K562 (cell line): Measurements from ENCODE around the gene YY1AP1. TPM values are rescaled to one million over a fixed set of nuclear protein-coding genes. Genes with fewer than 3 reads are reported as not detected.

Source experiments
- ARID4B ChIP-seq: sonication (generic); formaldehyde crosslinking; IDR thresholded peaks from 2 replicates; pipeline ENCODE4 v1.8.0; 2022; ENCODE audit warnings: mild to moderate bottlenecking, missing genetic modification reagents
- ARNT ChIP-seq, 2 experiments: fragments of 450-650 bp; IDR thresholded peaks; 2 replicates each; pipeline ENCODE4 v1.6.1; 2016; ENCODE audit warnings: mild to moderate bottlenecking in 1 of 2
- BHLHE40 ChIP-seq: IDR thresholded peaks from 2 replicates; pipeline ENCODE4 v1.6.1; 2011; ENCODE audit warnings: low read length, improper control_type of control experiment
- BRD9 ChIP-seq: fragments of 450-650 bp; IDR thresholded peaks from 2 replicates; pipeline ENCODE4 v1.6.1; 2018; ENCODE audit warnings: low read depth; ENCODE audit not compliant: partially characterized antibody
- CHD4 ChIP-seq: fragments of 200-600 bp; sonication (generic); IDR thresholded peaks from 3 replicates; pipeline ENCODE4 v1.6.1; 2012; ENCODE audit warnings: low read depth, mild to moderate bottlenecking, mixed read lengths, low read length, inconsistent platforms; ENCODE audit not compliant: insufficient read depth, insufficient replicate concordance, poor library complexity, severe bottlenecking
- CSDE1 ChIP-seq, 2 experiments: fragments of 450-650 bp; IDR thresholded peaks; 2 replicates each; pipeline ENCODE4 v1.6.1; 2016; ENCODE audit warnings: mild to moderate bottlenecking in 1 of 2
- E2F3 ChIP-seq: fragments of 250-450 bp; sonication (Bioruptor Pico); IDR thresholded peaks from 2 replicates; pipeline ENCODE4 v1.4.0; 2020; ENCODE audit warnings: mild to moderate bottlenecking
- FOXO4 ChIP-seq: fragments of 450-650 bp; formaldehyde crosslinking; IDR thresholded peaks from 2 replicates; pipeline ENCODE4 v1.4.0; 2020; ENCODE audit warnings: mild to moderate bottlenecking, moderate library complexity
- MBD2 ChIP-seq: sonication (generic); IDR thresholded peaks from 2 replicates; pipeline ENCODE4 v1.6.1; 2016; ENCODE audit warnings: low read depth, borderline replicate concordance
- PHF20 ChIP-seq: fragments of 450-650 bp; IDR thresholded peaks from 2 replicates; pipeline ENCODE4 v1.6.1; 2018; ENCODE audit not compliant: partially characterized antibody
- RBBP5 ChIP-seq: fragments of 200-600 bp; sonication (generic); IDR thresholded peaks from 2 replicates; pipeline ENCODE4 v1.6.1; 2012; ENCODE audit warnings: borderline replicate concordance, mild to moderate bottlenecking, low read length, control low read depth, inconsistent platforms; ENCODE audit not compliant: insufficient read depth, poor library complexity, severe bottlenecking
- RBFOX2 ChIP-seq: fragments of 200-400 bp; formaldehyde crosslinking; IDR thresholded peaks from 2 replicates; pipeline ENCODE4 v1.6.1; 2017; ENCODE audit warnings: low read depth, mild to moderate bottlenecking, low read length, moderate library complexity
- SOX6 ChIP-seq: fragments of 450-650 bp; IDR thresholded peaks from 2 replicates; pipeline ENCODE4 v1.6.1; 2014; ENCODE audit warnings: mild to moderate bottlenecking
- SREBF2 ChIP-seq: sonication (generic); formaldehyde crosslinking; IDR thresholded peaks from 2 replicates; pipeline ENCODE4 v1.4.0; 2020; ENCODE audit warnings: mild to moderate bottlenecking, missing genetic modification reagents
- THRAP3 ChIP-seq: fragments of 450-650 bp; IDR thresholded peaks from 2 replicates; pipeline ENCODE4 v1.6.1; 2016; ENCODE audit warnings: mild to moderate bottlenecking, inconsistent platforms, borderline replicate concordance
- ZNF140 ChIP-seq: fragments of 250-450 bp; sonication (Bioruptor Pico); IDR thresholded peaks from 2 replicates; pipeline ENCODE4 v1.8.0; 2021; ENCODE audit warnings: moderate library complexity, mild to moderate bottlenecking, inconsistent platforms
- ZNF174 ChIP-seq: fragments of 250-450 bp; sonication (Bioruptor Pico); IDR thresholded peaks from 2 replicates; pipeline ENCODE4 v1.4.0; 2020; ENCODE audit warnings: mild to moderate bottlenecking
- ZNF584 ChIP-seq: fragments of 200-800 bp; sonication (Bioruptor generic); IDR thresholded peaks from 2 replicates; pipeline ENCODE4 v1.6.1; 2016; ENCODE audit warnings: low read depth, mild to moderate bottlenecking, missing genetic modification characterization, missing compliant biosample characterization
- polyA plus RNA-seq, 8 experiments: library from polyadenylated mRNA; depleted of rRNA in 4 of 8; stranded (reverse) in 5 of 8; unstranded in 3 of 8; fragments of >200 nt; fragmentation: Nextera tagmentation in 2 of 8; fragmentation: Illumina TruSeq in 1 of 8; extraction: Ambion mirVana in 2 of 8; extraction: Trizol in 1 of 8; gene quantifications; 2 replicates each; pipeline versions ENCODE4 v1.2.1 to v1.2.3, GENCODE V29; 2011 to 2014; ENCODE audit warnings: inconsistent platforms in 1 of 8, missing spikeins in 1 of 8
- total RNA-seq, 7 experiments: library from RNA; depleted of rRNA in 6 of 7; stranded (reverse); fragments of >200 nt in 6 of 7; fragmentation: Illumina TruSeq in 2 of 7; extraction: Trizol in 2 of 7; gene quantifications; 2 replicates each; pipeline versions ENCODE4 v1.2.1 to v1.2.3, GENCODE V29; 2011 to 2021; ENCODE audit warnings: low replicate concordance in 1 of 7
- TF ChIP-seq, protein P1 (sequence below): fragments of 450-650 bp; formaldehyde crosslinking; IDR thresholded peaks from 2 replicates; pipeline ENCODE4 v1.4.0; 2020; ENCODE audit warnings: mild to moderate bottlenecking, moderate library complexity
- TF ChIP-seq, protein P2 (sequence below): sonication (generic); formaldehyde crosslinking; IDR thresholded peaks from 2 replicates; pipeline ENCODE4 v1.8.0; 2023; ENCODE audit warnings: mild to moderate bottlenecking, missing genetic modification reagents

The YY1AP1 gene
- total and polyA plus RNA-seq, 9 of the 15 experiments (the other 6 are each of a cell fraction or from before 2014, with no cell fraction given), result 18.4 to 90.7 (median 42.9) TPM

DNA sequence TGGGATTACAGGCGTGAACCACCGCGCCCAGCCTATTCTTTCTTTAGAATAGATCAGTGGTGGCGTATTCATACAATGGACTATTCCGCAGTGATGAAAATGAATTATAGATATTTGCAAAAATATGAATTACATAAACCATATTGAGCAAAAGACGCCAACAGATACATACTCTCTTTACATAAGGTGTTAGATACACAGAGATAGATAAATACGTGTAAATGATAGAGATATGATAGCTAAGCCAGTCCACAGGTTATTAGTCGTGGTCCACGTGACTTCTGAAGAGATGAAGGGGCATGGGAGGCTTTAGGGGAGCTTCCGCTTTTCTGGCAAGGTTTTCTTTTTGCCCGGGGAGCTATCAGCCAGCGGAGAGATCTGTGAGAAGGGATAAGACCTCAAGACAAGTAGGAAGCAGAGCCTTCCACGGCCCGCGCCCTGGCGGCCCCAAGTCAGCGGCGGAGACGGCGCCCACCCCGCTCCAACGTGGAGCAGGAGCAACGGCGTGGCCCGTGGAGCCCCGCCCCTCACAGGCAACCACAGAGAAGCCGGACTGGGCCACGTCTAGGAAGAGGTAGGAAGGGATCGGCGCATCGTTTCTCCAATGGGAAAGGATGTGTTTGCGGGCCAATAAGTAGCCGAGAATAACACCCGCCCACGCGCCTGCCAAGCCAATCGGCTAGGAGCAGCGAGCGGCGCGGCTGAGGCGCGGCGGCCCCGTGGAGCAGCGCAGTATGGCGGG, 78.9 kb downstream of the YY1AP1 start, which contains the start of gene MSTO1 (continued):
- TF ChIP-seq, protein P1, sequence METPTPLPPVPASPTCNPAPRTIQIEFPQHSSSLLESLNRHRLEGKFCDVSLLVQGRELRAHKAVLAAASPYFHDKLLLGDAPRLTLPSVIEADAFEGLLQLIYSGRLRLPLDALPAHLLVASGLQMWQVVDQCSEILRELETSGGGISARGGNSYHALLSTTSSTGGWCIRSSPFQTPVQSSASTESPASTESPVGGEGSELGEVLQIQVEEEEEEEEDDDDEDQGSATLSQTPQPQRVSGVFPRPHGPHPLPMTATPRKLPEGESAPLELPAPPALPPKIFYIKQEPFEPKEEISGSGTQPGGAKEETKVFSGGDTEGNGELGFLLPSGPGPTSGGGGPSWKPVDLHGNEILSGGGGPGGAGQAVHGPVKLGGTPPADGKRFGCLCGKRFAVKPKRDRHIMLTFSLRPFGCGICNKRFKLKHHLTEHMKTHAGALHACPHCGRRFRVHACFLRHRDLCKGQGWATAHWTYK (CRISPR knock-in tag), result peak; percentile 79; the same call in 1 of the 2 replicates
- peak; percentile 66; the same call in 1 of the 2 replicates for TF ChIP-seq THRAP3
- no peak for TF ChIP-seq CHD4
- TF ChIP-seq BHLHE40, result peak; percentile 58; the same call in 1 of the 2 replicates
- no peak for TF ChIP-seq ZNF584 (CRISPR knock-in tag)
- TF ChIP-seq ZNF174 (CRISPR knock-in tag), result no peak
- TF ChIP-seq, protein P2, sequence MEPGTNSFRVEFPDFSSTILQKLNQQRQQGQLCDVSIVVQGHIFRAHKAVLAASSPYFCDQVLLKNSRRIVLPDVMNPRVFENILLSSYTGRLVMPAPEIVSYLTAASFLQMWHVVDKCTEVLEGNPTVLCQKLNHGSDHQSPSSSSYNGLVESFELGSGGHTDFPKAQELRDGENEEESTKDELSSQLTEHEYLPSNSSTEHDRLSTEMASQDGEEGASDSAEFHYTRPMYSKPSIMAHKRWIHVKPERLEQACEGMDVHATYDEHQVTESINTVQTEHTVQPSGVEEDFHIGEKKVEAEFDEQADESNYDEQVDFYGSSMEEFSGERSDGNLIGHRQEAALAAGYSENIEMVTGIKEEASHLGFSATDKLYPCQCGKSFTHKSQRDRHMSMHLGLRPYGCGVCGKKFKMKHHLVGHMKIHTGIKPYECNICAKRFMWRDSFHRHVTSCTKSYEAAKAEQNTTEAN (CRISPR knock-in tag), result no peak
- no peak for TF ChIP-seq E2F3 (CRISPR knock-in tag)
- TF ChIP-seq BRD9, result no peak
- peak; percentile 44 for TF ChIP-seq PHF20
- TF ChIP-seq ZNF140 (CRISPR knock-in tag), result no peak
- TF ChIP-seq RBFOX2, result peak; percentile 89
- TF ChIP-seq SREBF2 (CRISPR knock-in tag), result no peak
- TF ChIP-seq ARNT (IDR thresholded peaks at IDR 0.05), result peak; percentile 29 to 40; a peak in 2 of 4 replicates
- peak; percentile 39 for TF ChIP-seq RBBP5
- peak; percentile 77 for TF ChIP-seq MBD2
- no peak for TF ChIP-seq FOXO4 (CRISPR knock-in tag)
- TF ChIP-seq SOX6, result peak; percentile 57
- no peak for TF ChIP-seq CSDE1 (IDR thresholded peaks at IDR 0.05)
- TF ChIP-seq ARID4B (CRISPR knock-in tag), result peak; percentile 89
